ENCODE data around the gene SNAP47.

GRCh38 chr1:227787513-227788270, 52.5 kb downstream of the SNAP47 start:
- no peak for TF ChIP-seq CTCF (IDR thresholded peaks at IDR 0.05; ENCODE audit: insufficient read depth, low read length, poor library complexity, severe bottlenecking)
- TF ChIP-seq EZH2phosphoT487 (conservative IDR thresholded peaks at IDR 0.05; ENCODE audit: low read length): no peak
